GM23338 (cell line): ENCODE data around the gene ALDOA.

Source experiments
- CREB1 ChIP-seq: fragments of 250-450 bp; sonication (Bioruptor Pico); IDR thresholded peaks from 2 replicates; pipeline ENCODE4 v1.5.0; 2020; ENCODE audit warnings: low read depth, mild to moderate bottlenecking, moderate library complexity
- CTCF ChIP-seq, 2 experiments: fragments of 200-600 bp in 1 of 2; sonication (generic) in 1 of 2; conservative IDR thresholded peaks; 2 replicates each; pipeline versions ENCODE4 v1.5.1 to v1.6.1; 2016 to 2017; ENCODE audit warnings: antibody characterized with exemption in 2 of 2, low read depth in 2 of 2, mild to moderate bottlenecking in 2 of 2, moderate library complexity in 1 of 2
- ETS1 ChIP-seq: IDR thresholded peaks from 2 replicates; pipeline ENCODE4 v1.6.1; 2016; ENCODE audit warnings: antibody characterized with exemption
- EZH2 ChIP-seq: fragments of 200-600 bp; sonication (generic); IDR thresholded peaks from one replicate; pipeline ENCODE4 v1.8.0; 2017; ENCODE audit warnings: antibody characterized with exemption, mild to moderate bottlenecking, low read depth; ENCODE audit not compliant: unreplicated experiment
- EZH2phosphoT487 ChIP-seq: fragments of 200-600 bp; sonication (generic); IDR thresholded peaks from one replicate; pipeline ENCODE4 v1.8.1; 2018; ENCODE audit warnings: antibody characterized with exemption; ENCODE audit not compliant: unreplicated experiment
- JUNB ChIP-seq: IDR thresholded peaks from one replicate; pipeline ENCODE4 v1.6.1; 2016; ENCODE audit warnings: antibody characterized with exemption; ENCODE audit not compliant: unreplicated experiment
- NANOG ChIP-seq: IDR thresholded peaks from 2 replicates; pipeline ENCODE4 v1.6.1; 2016; ENCODE audit warnings: antibody characterized with exemption, borderline replicate concordance
- POLR2AphosphoS5 ChIP-seq: IDR thresholded peaks from 2 replicates; pipeline ENCODE4 v1.6.1; 2016; ENCODE audit warnings: antibody characterized with exemption, low read depth
- REST ChIP-seq: IDR thresholded peaks from one replicate; pipeline ENCODE4 v1.6.1; 2018; ENCODE audit warnings: antibody characterized with exemption; ENCODE audit not compliant: unreplicated experiment
- STAT1 ChIP-seq: IDR thresholded peaks from one replicate; pipeline ENCODE4 v1.6.1; 2016; ENCODE audit warnings: antibody characterized with exemption; ENCODE audit not compliant: unreplicated experiment
- ZNF114 ChIP-seq: fragments of 250-450 bp; sonication (Bioruptor Pico); IDR thresholded peaks from 2 replicates; pipeline ENCODE4 v1.5.0; 2020; ENCODE audit warnings: mild to moderate bottlenecking, moderate library complexity
- ZNF462 ChIP-seq: fragments of 250-450 bp; sonication (Bioruptor Pico); IDR thresholded peaks from 2 replicates; pipeline ENCODE4 v1.5.0; 2020; ENCODE audit warnings: mild to moderate bottlenecking, moderate library complexity

GRCh38 chr16:30030011-30030685 lies 35.4 kb upstream of the ALDOA start:
- TF ChIP-seq CTCF (conservative IDR thresholded peaks at IDR 0.05; ENCODE audit: low read depth in 2 of 2) (no peak), EZH2phosphoT487 (no peak), JUNB (no peak), POLR2AphosphoS5 (no peak), REST (no peak), ZNF462 (no peak), EZH2 (no peak), ZNF114 (no peak), NANOG (no peak), CREB1 (CRISPR knock-in tag) (no peak), ETS1 (no peak), STAT1 (no peak)
